ENCODE results near the gene CDK5RAP1. TPM values are rescaled to one million over a fixed set of nuclear protein-coding genes. Genes with fewer than 3 reads are reported as not detected.
"Not testable (repeated sequence)": the region's sequence is repeated elsewhere in the genome, so short reads cannot be mapped to it uniquely, and the experiment has no call there.

Gene CDK5RAP1
- total RNA-seq, 1 donor from 2014 or later: 59.6 TPM

DNA sequence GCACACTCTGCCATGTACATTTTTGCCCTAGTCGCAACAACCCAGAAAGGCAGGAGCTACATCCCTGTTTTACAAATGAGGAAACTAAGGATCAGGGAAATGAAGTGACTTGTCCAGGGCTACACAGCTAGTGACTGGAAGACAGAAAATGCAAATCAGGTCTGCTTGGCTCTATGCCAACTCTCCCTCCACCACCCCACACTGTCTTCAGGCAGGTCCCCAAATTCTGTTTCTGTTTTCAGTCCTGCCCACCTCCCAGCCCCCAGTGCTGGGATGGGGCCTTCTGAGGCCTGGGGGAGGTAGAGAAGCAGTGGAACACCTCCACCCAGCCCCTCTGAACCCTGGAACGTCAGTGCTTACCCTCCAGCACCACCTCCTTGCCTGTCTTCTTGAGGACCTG, 37.2 kb upstream of the CDK5RAP1 start:
- no peak overlapping the region for H3K4me3 Mint-ChIP-seq (ENCODE audit: low read depth)
- H3K36me3 Mint-ChIP-seq (ENCODE audit: insufficient read depth): no peaks in the 10 kb centered on the region
- TF ChIP-seq, protein P1, sequence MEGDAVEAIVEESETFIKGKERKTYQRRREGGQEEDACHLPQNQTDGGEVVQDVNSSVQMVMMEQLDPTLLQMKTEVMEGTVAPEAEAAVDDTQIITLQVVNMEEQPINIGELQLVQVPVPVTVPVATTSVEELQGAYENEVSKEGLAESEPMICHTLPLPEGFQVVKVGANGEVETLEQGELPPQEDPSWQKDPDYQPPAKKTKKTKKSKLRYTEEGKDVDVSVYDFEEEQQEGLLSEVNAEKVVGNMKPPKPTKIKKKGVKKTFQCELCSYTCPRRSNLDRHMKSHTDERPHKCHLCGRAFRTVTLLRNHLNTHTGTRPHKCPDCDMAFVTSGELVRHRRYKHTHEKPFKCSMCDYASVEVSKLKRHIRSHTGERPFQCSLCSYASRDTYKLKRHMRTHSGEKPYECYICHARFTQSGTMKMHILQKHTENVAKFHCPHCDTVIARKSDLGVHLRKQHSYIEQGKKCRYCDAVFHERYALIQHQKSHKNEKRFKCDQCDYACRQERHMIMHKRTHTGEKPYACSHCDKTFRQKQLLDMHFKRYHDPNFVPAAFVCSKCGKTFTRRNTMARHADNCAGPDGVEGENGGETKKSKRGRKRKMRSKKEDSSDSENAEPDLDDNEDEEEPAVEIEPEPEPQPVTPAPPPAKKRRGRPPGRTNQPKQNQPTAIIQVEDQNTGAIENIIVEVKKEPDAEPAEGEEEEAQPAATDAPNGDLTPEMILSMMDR (IDR thresholded peaks at IDR 0.05; ENCODE audit: unreplicated experiment): no peak
- H3K27me3 Mint-ChIP-seq: peaks cover 20% of the 10 kb centered on the region
- H3K27ac Mint-ChIP-seq: no peak overlapping the region
- H3K4me1 Mint-ChIP-seq (ENCODE audit: low read depth): peaks cover 2% of the 10 kb centered on the region
- H3K9me3 Mint-ChIP-seq (ENCODE audit: low read depth): no peaks in the 10 kb centered on the region
- DNase-seq (ENCODE audit: low spot score, unreplicated experiment): no peak

DNA sequence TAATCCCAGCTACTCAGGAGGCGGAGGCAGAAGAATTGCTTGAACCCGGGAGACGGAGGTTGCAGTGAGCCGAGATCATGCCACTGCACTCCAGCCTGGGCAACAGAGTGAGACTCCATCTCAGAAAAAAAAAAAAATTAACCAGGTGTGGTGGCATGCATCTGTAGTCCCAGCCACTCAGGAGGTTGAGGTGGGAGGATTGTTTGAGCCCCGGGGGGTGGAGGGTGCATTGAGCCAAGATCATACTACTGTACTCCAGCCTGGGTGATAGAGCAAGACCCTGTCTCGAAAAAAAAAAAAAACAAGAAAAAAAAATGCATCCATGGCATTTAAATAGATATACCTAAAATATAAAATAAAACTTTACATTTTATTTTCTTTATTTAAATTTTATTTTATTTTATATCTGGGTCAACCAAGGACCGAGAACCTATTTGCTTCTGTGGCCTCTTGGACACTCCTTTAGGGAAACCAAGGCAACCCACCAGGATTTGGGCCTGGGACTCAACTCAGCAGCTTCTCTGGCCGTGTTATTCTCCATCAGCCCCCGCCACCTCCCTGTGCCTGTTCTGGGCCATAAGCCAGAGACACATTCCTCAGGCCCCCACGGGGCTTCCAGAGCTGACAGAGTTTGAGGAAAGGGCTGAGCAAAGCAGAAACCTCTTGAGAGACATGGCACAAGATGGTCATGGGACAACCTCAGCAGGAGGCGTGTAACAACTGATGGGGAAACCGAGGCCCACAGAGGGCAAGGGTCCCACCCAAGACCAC, 36.0 kb upstream of the CDK5RAP1 start:
- Mint-ChIP-seq H3K27ac (no peak overlapping the region), H3K27me3 (peaks cover 12% of the 10 kb centered on the region), H3K36me3 (ENCODE audit: insufficient read depth) (no peaks in the 10 kb centered on the region), H3K4me3 (ENCODE audit: low read depth) (no peak overlapping the region), H3K4me1 (ENCODE audit: low read depth) (peaks cover 2% of the 10 kb centered on the region), H3K9me3 (ENCODE audit: low read depth) (no peaks in the 10 kb centered on the region)
- TF ChIP-seq, protein P1 (IDR thresholded peaks at IDR 0.05; ENCODE audit: unreplicated experiment): no peak
- no peak for DNase-seq (ENCODE audit: low spot score, unreplicated experiment)

DNA sequence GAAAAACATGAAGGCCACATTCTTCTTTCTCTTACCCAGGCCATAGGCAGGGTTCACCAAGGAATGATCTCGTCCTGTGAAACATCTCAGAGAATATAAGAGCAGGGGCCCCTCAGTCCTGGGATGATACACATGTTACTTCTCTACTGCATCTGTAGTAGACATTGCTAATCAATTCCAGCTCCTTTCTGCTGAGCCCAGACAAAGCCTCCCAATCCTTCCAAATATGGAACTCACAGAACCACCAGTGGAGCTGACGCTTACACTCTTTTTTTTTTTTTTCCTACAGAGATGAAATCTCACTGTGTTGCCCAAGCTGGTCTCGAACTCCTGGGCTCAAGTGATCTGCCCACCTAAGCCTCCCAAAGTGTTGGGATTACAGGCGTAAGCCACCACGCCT, 33.1 kb upstream of the CDK5RAP1 start:
- Mint-ChIP-seq H3K36me3 (ENCODE audit: insufficient read depth) (no peaks in the 10 kb centered on the region), H3K9me3 (ENCODE audit: low read depth) (no peaks in the 10 kb centered on the region), H3K4me1 (ENCODE audit: low read depth) (no peaks in the 10 kb centered on the region), H3K4me3 (ENCODE audit: low read depth) (no peak overlapping the region), H3K27me3 (no peaks in the 10 kb centered on the region), H3K27ac (no peak overlapping the region)
- TF ChIP-seq, protein P1 (IDR thresholded peaks at IDR 0.05; ENCODE audit: unreplicated experiment): no peak
- DNase-seq (ENCODE audit: low spot score, unreplicated experiment): no peak

DNA sequence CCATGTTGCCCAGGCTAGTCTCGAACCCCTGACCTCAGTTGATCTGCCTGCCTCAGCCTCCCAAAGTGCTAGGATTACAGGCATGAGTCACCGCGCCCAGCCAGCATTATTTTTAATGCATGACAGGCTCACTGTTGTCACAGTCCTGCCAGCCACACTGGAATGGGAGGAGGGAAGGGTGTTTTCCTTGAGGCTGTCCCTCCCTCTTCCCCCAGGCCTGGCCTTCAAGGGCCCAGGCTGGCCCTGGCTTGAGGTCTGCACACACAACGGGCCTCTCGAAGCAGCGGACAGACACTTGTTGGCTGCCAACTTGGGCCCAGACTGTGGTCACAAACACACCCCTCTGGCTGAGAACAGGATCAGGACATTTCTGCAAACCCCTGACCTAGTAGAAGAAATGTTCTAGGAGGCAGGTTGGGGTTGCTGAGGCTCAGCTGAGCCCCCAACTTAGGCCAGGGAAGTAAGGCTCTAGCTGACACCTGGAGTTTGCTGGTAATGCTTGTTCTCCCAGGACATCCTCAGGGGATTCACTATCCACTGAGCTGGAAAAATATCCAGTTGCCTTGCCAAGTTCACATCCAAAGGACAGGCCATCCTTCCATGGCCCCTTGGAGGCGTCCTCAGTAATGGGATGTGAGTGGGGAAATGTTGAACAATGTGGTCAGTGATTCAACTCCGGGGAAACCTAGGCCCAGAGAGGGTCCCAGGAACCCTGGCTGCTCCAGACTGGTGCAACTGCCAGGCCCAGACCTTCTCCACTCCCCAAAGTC, 32.3 kb upstream of the CDK5RAP1 start:
- TF ChIP-seq, protein P1 (IDR thresholded peaks at IDR 0.05; ENCODE audit: unreplicated experiment): no peak
- Mint-ChIP-seq H3K36me3 (ENCODE audit: insufficient read depth) (no peaks in the 10 kb centered on the region), H3K9me3 (ENCODE audit: low read depth) (no peaks in the 10 kb centered on the region), H3K4me3 (ENCODE audit: low read depth) (no peak overlapping the region), H3K4me1 (ENCODE audit: low read depth) (no peaks in the 10 kb centered on the region), H3K27me3 (no peaks in the 10 kb centered on the region), H3K27ac (no peak overlapping the region)
- no peak for DNase-seq (ENCODE audit: low spot score, unreplicated experiment)

DNA sequence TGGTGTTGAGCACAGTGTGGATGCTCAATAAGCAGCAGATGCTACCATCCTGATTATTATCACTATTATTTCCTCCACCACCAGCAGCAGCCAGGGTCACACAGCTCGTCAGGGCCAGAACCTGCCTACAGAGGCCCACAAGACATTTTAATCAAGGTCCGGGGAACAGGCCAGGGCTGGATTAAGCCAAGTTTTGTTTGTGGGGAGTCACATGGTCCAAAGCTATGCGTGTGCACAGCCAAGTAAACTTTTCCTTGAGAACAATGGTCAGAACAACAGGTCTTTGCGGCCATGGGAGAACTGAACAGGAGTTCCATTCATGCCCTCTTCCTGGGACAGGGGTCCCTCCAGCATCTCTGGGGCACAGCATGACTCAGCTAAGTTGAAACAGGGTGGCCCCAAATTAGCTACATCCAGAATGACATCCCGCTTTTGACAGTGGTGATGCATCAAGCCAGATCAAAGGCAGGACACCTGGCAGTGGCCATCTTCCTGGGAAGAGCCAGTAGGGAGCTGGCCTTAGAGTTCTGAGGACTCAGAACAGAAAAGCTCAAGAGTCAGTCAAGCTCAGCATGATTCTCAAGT, 30.6 kb upstream of the CDK5RAP1 start:
- peak overlapping the region; percentile 7 for H3K27ac Mint-ChIP-seq
- TF ChIP-seq, protein P1 (IDR thresholded peaks at IDR 0.05; ENCODE audit: unreplicated experiment): no peak
- H3K4me1 Mint-ChIP-seq (ENCODE audit: low read depth): no peaks in the 10 kb centered on the region
- no peaks in the 10 kb centered on the region for H3K9me3 Mint-ChIP-seq (ENCODE audit: low read depth)
- no peaks in the 10 kb centered on the region for H3K27me3 Mint-ChIP-seq
- DNase-seq (ENCODE audit: low spot score, unreplicated experiment): no peak
- no peak overlapping the region for H3K4me3 Mint-ChIP-seq (ENCODE audit: low read depth)
- no peaks in the 10 kb centered on the region for H3K36me3 Mint-ChIP-seq (ENCODE audit: insufficient read depth)

DNA sequence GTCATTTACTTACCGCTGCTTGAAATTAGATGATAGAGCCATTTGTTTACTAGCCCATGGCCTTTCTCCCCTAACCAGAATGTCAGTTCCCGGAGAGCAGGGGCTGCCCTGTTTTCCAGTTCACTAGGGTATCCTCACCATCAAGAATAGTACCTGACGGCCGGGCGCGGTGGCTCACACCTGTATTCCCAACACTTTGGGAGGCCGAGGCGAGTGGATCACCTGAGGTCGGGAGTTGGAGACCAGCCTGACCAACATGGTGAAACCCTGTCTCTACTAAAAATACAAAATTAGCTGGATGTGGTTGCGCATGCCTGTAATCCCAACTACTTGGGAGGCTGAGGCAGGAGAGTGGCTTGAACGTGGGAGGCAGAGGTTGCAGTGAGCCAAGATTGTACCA, 22.6 kb upstream of the CDK5RAP1 start:
- not testable (repeated sequence) for H3K4me3 Mint-ChIP-seq (ENCODE audit: low read depth); H3K27ac Mint-ChIP-seq; H3K9me3 Mint-ChIP-seq (ENCODE audit: low read depth); H3K27me3 Mint-ChIP-seq; H3K36me3 Mint-ChIP-seq (ENCODE audit: insufficient read depth); H3K4me1 Mint-ChIP-seq (ENCODE audit: low read depth); DNase-seq (ENCODE audit: low spot score, unreplicated experiment)

Data from progenitor cell of endocrine pancreas (in vitro differentiated cells).